Hematopoietic multipotent progenitor cell treated with erythropoietin and hydrocortisone succinate and interleukin-3 and kit ligand, for 4 days (in vitro differentiated cells): ENCODE results near the gene ZNHIT3.

Source experiments
- DNase-seq: peaks from one replicate; pipeline ENCODE4 v3.0.0-alpha.2; 2015

ZNHIT3 gene

DNA sequence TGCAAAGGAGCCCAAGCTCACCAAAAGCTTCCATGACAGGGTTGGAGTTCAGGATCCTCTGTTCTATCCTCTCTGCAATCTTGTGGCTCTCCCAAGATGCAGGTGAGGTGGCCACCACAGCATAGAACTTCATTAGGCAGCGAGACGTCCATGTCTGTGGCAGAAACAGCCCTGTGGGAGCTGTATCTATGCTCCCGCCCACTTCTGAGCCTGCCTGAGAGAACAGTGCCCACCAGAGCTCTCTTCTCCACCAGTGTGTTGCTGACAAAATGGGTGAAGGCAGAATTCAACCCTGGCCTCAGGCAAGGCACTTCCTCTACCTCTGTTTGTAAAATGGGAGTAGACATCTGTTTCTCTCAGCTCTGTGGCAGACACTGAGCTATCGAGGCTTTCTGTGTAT is 29.4 kb downstream of the ZNHIT3 start:
- DNase-seq = no peak

DNA sequence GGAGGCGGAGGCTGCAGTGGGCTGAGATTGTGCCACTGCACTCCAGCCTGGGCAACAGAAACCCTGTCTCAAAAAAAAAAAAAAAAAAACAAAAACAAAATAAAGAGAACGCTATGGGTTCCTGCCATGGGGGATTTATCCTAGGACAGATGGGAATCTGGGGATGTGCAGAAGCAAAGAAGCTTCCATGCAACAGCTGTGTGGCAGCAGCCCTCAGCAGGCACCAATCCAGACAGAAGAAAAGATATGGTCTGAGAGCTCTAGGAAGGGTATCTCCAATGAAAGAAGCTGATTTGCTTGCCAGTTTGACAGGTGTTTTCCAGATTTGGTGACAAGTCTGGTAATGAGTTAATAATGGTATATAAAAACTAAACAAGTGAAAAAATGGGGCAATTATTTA is 36.6 kb downstream of the ZNHIT3 start:
- no peak for DNase-seq

DNA sequence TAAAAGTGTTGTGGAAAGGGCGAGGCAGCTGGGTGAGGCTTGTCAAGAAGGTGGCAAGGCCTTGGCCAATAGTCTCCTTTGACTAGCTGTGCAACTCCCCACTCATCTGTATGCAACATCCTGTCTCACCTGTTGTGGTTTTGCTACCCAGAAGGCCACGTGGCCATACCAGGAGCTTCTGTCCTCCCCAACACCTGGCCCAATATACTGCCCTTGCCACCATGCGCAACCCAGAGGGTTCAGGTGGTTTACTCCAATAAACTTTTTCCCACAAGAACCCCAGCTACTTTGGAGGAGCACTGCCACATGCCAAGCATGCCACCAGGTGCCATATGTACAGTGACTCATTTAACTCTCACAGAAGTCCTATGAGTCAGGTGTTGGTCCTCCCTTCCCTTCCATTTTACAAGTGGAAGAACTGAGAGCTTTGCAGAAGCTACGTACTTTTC is 38.0 kb downstream of the ZNHIT3 start:
- DNase-seq = no peak

- DNase-seq = no peak
Measured at GRCh38 chr17:36525113-36525512, 38.6 kb downstream of the ZNHIT3 start.

GRCh38 chr17:36525888-36526287 is 39.4 kb downstream of the ZNHIT3 start:
- no peak for DNase-seq

DNA sequence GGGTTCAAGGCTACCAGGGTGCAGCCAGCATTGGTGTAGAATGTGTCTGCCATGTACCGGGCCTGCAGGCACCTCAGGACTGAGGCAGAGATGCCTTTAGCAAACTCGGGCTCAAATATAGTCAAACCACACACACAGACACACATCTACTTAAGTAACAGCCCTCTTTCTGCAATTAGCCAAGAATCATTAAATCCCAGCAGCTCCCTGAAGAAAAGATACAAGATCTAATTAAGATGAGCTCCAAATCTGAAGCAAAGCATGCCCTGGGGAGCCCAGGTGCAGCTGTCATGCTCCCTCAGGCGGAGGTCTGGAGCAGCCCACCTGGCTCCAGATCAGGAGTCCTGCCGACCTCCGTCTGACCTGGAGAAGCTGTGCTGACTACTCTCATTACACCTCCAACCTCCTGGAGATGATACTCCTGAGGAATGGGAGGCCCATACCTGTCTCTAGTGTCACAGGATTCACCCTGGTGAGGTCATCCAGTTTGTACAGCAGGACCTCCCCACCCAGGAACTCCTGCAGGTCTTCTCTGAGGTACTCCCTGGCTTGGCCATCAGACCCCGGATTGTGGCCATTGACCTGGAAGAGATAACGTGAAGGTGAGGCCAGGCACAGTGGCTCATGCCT is 41.3 kb downstream of the ZNHIT3 start:
- no peak for DNase-seq

GRCh38 chr17:36529121-36529520 is 42.6 kb downstream of the ZNHIT3 start:
- DNase-seq = peak; percentile 28

DNA sequence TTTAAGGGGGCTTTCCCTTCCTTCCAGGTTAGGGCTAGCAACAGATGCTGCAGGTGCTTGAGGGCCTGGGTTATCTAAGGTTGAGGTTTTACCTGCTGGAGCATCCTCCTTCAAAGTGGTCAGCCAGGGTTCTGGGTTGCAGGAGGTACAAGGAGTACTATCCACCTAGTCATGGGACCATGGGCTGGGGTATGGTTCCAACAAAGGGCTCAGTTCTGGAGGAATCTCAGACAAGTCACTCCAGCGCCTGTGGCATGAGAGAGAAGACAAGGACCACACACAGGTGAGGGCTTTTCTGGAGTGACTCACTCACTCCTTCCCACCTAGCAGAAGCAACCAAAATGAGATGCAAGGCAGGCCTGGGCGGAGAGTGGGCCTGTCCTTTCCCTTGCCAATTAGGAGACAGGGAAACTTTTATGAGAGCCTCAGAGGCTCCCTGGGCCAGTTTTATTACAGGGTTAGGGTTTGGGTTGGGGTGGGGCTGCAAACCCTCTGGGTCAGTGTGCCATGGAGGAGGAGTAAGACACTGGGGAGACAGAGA is 46.0 kb downstream of the ZNHIT3 start:
- DNase-seq = no peak

DNA sequence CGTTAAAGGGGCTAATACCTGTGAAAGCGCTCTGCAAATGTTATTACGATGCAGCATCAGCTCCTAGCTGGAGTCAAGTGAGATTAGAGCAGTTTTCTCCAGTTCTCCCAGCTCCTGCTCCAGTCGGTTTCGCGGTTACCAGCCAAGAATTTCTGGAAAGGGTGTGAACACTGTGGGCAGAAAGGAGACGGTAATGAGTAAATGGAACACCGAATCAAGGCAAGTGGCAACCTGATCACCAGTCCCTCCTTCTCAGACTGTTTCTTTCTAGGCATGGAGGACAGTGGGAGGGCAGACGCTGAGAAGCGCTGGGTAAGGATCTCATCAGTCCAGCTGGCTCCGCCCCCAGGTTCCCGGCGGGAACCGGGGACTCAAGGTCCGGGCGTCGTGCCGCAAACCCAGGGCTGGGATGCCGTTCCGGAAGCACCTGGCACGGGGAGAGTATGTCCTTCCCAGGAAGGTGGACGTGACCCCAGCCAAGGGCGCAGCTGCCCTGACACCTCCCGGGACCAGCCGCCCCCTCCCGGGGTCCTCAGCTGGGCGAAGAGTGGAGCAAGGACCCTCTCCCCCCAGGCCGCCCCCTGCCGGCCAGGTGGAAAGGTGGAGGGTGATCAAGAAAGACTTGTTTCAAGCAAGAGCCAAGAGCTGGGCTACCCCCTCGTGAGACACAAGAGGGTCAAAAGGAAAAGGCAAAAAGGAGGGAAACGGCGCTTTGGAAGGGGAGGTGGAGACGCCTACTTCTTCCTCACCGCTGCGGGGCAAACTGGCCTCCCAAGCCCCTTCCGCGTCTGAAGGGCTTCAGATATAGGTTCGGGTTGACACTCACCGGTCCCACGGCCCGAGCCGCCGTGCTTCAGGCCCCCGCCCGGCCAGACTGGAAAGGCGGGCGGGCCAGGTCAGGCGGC is 47.7 kb downstream of the ZNHIT3 start:
- peak; percentile 83 for DNase-seq

GRCh38 chr17:36534840-36535668 is 48.6 kb downstream of the ZNHIT3 start, which contains the start of the genes MYO19 and PIGW:
MYO19 (minus strand) TSS chr17:36534868; CDS start chr17:36532538, 2,330 bp downstream.
PIGW (plus strand) TSS chr17:36534987; CDS start chr17:36537102, 2,115 bp downstream.
- DNase-seq = peak; percentile 97

- DNase-seq = no peak
Measured at GRCh38 chr17:36535669-36536081, 49.2 kb downstream of the ZNHIT3 start.

DNA sequence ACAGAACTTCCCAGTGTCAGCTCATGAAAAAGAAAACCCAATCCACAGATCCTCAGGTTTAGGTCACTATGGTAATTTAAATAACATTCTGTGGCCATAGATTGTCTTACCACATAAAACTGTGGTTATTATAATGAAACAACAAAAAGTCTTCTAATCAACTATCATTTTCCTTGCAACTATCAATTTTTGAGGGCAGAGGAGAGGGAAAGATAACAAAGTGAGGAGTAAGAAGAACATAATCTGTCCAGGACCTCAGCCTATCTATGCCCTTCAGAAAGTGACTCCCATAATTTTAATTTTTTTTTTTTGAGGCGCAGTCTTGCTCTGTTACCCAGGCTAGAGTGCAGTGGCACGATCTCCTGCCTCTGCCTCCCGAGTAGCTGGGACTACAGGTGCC is 54.2 kb downstream of the ZNHIT3 start:
- DNase-seq = peak; percentile 85

- DNase-seq = no peak
Measured at GRCh38 chr17:36542755-36543154, 56.3 kb downstream of the ZNHIT3 start.

GRCh38 chr17:36544044-36544306 is 57.5 kb downstream of the ZNHIT3 start:
- peak; percentile 84 for DNase-seq

- peak; percentile 98 for DNase-seq
Measured at GRCh38 chr17:36544307-36545076, 58.0 kb downstream of the ZNHIT3 start, which contains the start of gene GGNBP2. GGNBP2 (plus strand) TSS chr17:36544919; CDS start chr17:36545725, 806 bp downstream.

GRCh38 chr17:36545077-36545464 is 58.6 kb downstream of the ZNHIT3 start:
- no peak for DNase-seq
